ENCODE data around the gene STARD13.

STARD13 gene

DNA sequence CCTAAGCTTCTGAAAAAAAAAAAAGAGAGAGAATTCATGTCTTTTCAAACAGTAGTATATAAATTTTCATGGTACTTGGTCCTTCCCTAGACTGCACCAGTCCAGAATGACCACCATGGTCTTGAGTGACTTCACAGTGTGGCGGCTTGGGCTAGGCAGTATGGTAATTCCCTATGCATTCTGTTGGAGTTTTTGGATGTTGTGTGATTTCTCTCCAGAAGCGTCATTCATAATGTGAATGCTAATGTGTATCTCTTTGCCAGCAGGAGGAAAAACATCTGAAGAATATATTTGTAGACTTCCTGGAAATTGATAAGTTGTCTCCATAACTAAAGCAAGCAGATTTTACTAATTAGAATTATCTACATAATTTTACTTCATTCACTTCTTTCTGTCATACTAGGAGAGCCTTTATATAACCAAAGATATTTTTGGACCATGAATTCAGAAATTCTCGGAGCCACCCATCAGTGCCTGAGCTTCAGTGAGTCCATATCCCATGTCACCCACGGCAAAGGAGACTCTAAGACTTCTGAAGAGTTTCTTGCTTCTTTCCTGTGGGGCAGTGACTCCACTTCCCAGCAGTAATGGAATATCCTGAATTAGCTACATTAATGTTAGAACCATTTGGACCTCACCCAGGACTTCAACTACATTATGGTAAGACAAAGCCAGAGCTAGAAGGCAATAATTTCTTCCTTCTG, 8.4 kb downstream of the STARD13 start:
- DNase-seq (ENCODE audit: low read depth), result no peak
- TF ChIP-seq, protein P1, sequence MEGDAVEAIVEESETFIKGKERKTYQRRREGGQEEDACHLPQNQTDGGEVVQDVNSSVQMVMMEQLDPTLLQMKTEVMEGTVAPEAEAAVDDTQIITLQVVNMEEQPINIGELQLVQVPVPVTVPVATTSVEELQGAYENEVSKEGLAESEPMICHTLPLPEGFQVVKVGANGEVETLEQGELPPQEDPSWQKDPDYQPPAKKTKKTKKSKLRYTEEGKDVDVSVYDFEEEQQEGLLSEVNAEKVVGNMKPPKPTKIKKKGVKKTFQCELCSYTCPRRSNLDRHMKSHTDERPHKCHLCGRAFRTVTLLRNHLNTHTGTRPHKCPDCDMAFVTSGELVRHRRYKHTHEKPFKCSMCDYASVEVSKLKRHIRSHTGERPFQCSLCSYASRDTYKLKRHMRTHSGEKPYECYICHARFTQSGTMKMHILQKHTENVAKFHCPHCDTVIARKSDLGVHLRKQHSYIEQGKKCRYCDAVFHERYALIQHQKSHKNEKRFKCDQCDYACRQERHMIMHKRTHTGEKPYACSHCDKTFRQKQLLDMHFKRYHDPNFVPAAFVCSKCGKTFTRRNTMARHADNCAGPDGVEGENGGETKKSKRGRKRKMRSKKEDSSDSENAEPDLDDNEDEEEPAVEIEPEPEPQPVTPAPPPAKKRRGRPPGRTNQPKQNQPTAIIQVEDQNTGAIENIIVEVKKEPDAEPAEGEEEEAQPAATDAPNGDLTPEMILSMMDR (conservative IDR thresholded peaks at IDR 0.05; ENCODE audit: low read depth, low read length), result no peak
- no peak overlapping the region for H3K4me3 ChIP-seq (ENCODE audit: low read length)

DNA sequence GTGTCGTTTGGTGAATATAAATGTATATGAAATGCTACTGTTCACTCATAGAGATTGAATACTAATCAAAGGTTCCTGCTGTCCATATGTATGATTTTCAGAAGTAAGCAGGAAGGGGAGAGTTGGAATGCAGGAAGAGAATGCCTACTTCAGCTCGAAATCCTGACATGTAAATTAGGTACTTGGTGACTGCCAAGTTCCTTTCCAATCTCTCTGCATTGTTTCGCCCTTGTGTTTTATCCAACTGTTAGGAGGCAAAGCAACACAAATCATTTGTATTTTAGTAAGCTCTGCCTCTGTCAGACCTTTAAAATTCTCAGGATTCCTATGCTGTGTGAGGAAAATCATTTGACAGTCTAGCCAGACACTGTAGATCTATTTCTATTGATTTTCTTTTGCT, 9.0 kb downstream of the STARD13 start:
- H3K4me3 ChIP-seq (ENCODE audit: low read length), result no peak overlapping the region
- DNase-seq (ENCODE audit: low read depth), result peak; percentile 63
- TF ChIP-seq, protein P1 (conservative IDR thresholded peaks at IDR 0.05; ENCODE audit: low read depth, low read length), result no peak

GRCh38 chr13:33275916-33276315, 9.6 kb downstream of the STARD13 start:
- no peak for DNase-seq (ENCODE audit: low read depth)
- TF ChIP-seq, protein P1 (conservative IDR thresholded peaks at IDR 0.05; ENCODE audit: low read depth, low read length), result no peak
- no peak overlapping the region for H3K4me3 ChIP-seq (ENCODE audit: low read length)

- no peak for DNase-seq (ENCODE audit: low read depth)
- TF ChIP-seq, protein P1 (conservative IDR thresholded peaks at IDR 0.05; ENCODE audit: low read depth, low read length), result no peak
- no peak overlapping the region for H3K4me3 ChIP-seq (ENCODE audit: low read length)
These were observed 11.3 kb downstream of the STARD13 start for GRCh38 chr13:33274264-33274663.

GRCh38 chr13:33272531-33273124, 12.9 kb downstream of the STARD13 start:
- no peak overlapping the region for H3K4me3 ChIP-seq (ENCODE audit: low read length)
- DNase-seq (ENCODE audit: low read depth), result no peak
- TF ChIP-seq, protein P1 (conservative IDR thresholded peaks at IDR 0.05; ENCODE audit: low read depth, low read length), result no peak

- no peak overlapping the region for H3K4me3 ChIP-seq (ENCODE audit: low read length)
- TF ChIP-seq, protein P1 (conservative IDR thresholded peaks at IDR 0.05; ENCODE audit: low read depth, low read length), result no peak
- DNase-seq (ENCODE audit: low read depth), result no peak
These were observed 13.8 kb downstream of the STARD13 start for GRCh38 chr13:33271759-33272158.

Measured in retinal pigment epithelial cell (primary cell).